Activated CD8-positive, alpha-beta T cell treated with anti-CD3 and anti-CD28 coated beads for 36 hours (primary cell): ENCODE data around the gene CNTLN. TPM values are rescaled to one million over a fixed set of nuclear protein-coding genes. Genes with fewer than 3 reads are reported as not detected.

ENCODE experiments used
- ATAC-seq: fragments of 200-7000 bp; cut with Tn5 transposase; one replicate; pipeline ENCODE4 v1.10.0; 2021; ENCODE audit warnings: mild to moderate bottlenecking, moderate library complexity
- CTCF ChIA-PET: fragments of 350-600 bp; sonication (Branson Sonifier 250); formaldehyde crosslinking; loops from one replicate; lab custom pipeline; 2021; ENCODE audit warnings: antibody characterized with exemption; lab: Charles Lee
- POLR2A ChIA-PET: fragments of 350-600 bp; sonication (Branson Sonifier 250); formaldehyde crosslinking; loops from one replicate; lab custom pipeline; 2021; ENCODE audit warnings: antibody characterized with exemption; lab: Charles Lee
- DNase-seq: peaks from one replicate; pipeline ENCODE4 v3.0.0-alpha.2; 2020
- H3K27ac Mint-ChIP-seq: one replicate; pipeline ENCODE4 v1.8.0; 2021; ENCODE audit warnings: mild to moderate bottlenecking, mixed read lengths
- H3K27me3 Mint-ChIP-seq: one replicate; pipeline ENCODE4 v1.8.0; 2021; ENCODE audit warnings: mixed read lengths
- H3K36me3 Mint-ChIP-seq: one replicate; pipeline ENCODE4 v1.8.0; 2021; ENCODE audit warnings: low read depth, mixed read lengths
- H3K4me1 Mint-ChIP-seq: one replicate; pipeline ENCODE4 v1.8.0; 2021; ENCODE audit warnings: low read depth, mixed read lengths
- H3K4me3 Mint-ChIP-seq: one replicate; pipeline ENCODE4 v1.8.0; 2021; ENCODE audit warnings: mild to moderate bottlenecking, moderate library complexity, mixed read lengths
- H3K9me3 Mint-ChIP-seq: one replicate; pipeline ENCODE4 v1.8.0; 2021; ENCODE audit warnings: mixed read lengths
- CTCF ChIP-seq: fragments of 200-600 bp; IDR thresholded peaks from one replicate; pipeline ENCODE4 v1.8.0; 2022; ENCODE audit warnings: antibody characterized with exemption, mild to moderate bottlenecking
- intact Hi-C: fragments of 100-400 bp; cut with micrococcal nuclease; formaldehyde crosslinking; loops from one replicate; pipeline ENCODE4 v1.10.0; 2022
- total RNA-seq, 2 experiments: library from RNA; stranded (reverse); gene quantifications; one replicate each; pipeline ENCODE4 v1.2.3, GENCODE V29; 2021

CNTLN gene
- total RNA-seq, 2 experiments from 2014 or later, result 0.40 to 0.43 TPM

DNA sequence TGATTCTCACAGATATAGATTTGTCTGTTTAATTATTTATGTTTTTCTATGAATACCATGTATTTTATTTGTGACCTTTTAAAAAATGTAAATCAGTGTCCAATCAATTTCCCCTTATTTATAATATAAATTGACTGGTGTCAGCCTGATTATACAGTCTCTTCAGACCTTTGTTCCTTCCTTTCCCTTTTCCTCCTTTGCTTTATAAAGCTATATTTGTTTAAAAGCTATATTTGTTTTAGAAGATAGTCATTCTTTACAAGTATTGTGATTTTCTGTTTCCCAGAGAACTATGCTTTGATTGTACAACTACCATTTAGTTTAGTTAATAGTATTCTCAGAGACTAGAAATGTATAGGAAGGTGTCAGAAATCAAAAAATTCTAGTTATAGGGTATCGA is 90.6 kb downstream of the CNTLN start:
- Mint-ChIP-seq H3K27me3 (no peaks in the 10 kb centered on the region), H3K4me3 (no peak overlapping the region), H3K9me3 (no peaks in the 10 kb centered on the region), H3K27ac (no peak overlapping the region), H3K36me3 (no peaks in the 10 kb centered on the region), H3K4me1 (no peaks in the 10 kb centered on the region)
- no peak for ATAC-seq
- POLR2A ChIA-PET, result no interaction called here
- CTCF ChIA-PET, result no interaction called here
- DNase-seq, result no peak
- TF ChIP-seq CTCF, result no peak
- intact Hi-C loops, result no loop called here

- POLR2A ChIA-PET, result no interaction called here
- TF ChIP-seq CTCF, result no peak
- DNase-seq, result no peak
- CTCF ChIA-PET, result no interaction called here
- no peaks in the 10 kb centered on the region for H3K4me1 Mint-ChIP-seq
- no peak overlapping the region for H3K4me3 Mint-ChIP-seq
- intact Hi-C loops, result no loop called here
- H3K27ac Mint-ChIP-seq, result no peak overlapping the region
- H3K36me3 Mint-ChIP-seq, result no peaks in the 10 kb centered on the region
- peaks cover 2% of the 10 kb centered on the region for H3K9me3 Mint-ChIP-seq
- H3K27me3 Mint-ChIP-seq, result no peaks in the 10 kb centered on the region
- ATAC-seq, result no peak
Observed at GRCh38 chr9:17229945-17230560, 95.2 kb downstream of the CNTLN start.

DNA sequence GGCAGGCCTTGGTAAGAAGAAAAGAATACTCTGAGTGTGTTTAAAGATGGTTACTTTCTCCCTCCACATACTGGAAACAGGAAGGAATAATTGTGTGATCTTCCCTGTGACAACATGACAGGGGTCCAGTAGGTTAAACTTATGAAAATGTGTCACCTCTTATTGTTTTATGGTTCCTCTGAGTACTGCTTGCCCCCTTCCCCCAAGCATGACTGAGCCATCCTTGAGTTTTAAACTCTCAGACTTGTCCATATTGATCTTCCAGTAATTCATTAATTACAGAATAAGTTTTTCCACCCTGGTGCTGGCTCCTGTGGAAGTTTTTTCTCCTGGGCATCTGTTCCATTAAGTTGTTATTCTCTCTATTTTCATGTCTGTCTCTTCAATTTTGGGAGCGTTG is 95.8 kb downstream of the CNTLN start:
- H3K4me1 Mint-ChIP-seq, result no peaks in the 10 kb centered on the region
- ChIA-PET CTCF (no interaction called here), POLR2A (no interaction called here)
- ATAC-seq, result no peak
- intact Hi-C loops, result no loop called here
- no peaks in the 10 kb centered on the region for H3K36me3 Mint-ChIP-seq
- no peak overlapping the region for H3K27ac Mint-ChIP-seq
- no peak for DNase-seq
- no peaks in the 10 kb centered on the region for H3K27me3 Mint-ChIP-seq
- H3K4me3 Mint-ChIP-seq, result no peak overlapping the region
- no peak for TF ChIP-seq CTCF
- peaks cover 2% of the 10 kb centered on the region for H3K9me3 Mint-ChIP-seq

DNA sequence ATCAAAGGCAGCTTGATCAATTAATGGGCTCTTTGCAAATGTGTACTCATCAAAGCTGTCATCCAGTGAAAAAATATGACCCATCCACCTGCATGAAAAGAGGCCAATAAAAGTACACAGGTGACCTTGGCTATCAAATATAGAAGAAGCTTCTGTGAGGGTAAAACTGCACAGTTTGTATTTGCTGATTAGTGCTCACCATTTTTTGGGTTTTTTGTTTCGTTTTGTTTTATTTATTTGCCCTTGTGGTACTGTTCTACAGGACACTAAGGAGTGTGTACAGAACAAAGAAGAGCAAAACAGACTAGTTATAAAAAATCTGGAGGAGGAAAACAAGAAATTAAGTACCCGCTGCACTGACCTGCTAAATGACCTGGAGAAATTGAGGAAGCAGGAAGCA is 101.3 kb downstream of the CNTLN start:
- CTCF ChIA-PET, result no interaction called here
- intact Hi-C loops, result no loop called here
- no peaks in the 10 kb centered on the region for H3K4me1 Mint-ChIP-seq
- ATAC-seq, result no peak
- H3K36me3 Mint-ChIP-seq, result no peaks in the 10 kb centered on the region
- POLR2A ChIA-PET, result no interaction called here
- no peak overlapping the region for H3K27ac Mint-ChIP-seq
- no peak for DNase-seq
- TF ChIP-seq CTCF, result no peak
- no peaks in the 10 kb centered on the region for H3K27me3 Mint-ChIP-seq
- H3K9me3 Mint-ChIP-seq, result peaks cover 8% of the 10 kb centered on the region
- no peak overlapping the region for H3K4me3 Mint-ChIP-seq

DNA sequence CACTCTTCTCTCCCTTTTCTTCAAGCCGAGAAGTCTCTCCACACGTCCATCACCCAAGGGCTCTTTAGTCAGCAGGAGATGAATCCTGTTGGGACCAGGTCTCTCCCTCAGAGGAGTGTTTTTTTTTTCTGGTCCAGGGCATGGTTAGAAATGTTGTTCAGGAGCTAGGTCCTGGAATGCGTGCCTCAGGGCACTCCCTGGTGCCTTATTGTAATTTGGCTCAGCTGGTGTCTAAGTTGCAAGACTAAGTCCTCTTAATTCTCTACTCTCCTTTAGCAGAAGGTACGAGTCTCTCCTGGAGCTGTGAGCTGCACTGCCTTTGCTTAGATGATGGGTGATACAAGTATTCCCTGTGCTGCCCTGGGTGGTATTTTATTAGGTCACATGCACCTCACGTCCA is 111.9 kb downstream of the CNTLN start:
- no peak for TF ChIP-seq CTCF
- Mint-ChIP-seq H3K36me3 (no peaks in the 10 kb centered on the region), H3K4me3 (no peak overlapping the region), H3K9me3 (peaks cover 18% of the 10 kb centered on the region), H3K4me1 (no peaks in the 10 kb centered on the region), H3K27ac (no peak overlapping the region), H3K27me3 (no peaks in the 10 kb centered on the region)
- no peak for DNase-seq
- CTCF ChIA-PET, result no interaction called here
- POLR2A ChIA-PET, result no interaction called here
- ATAC-seq, result no peak
- intact Hi-C loops, result no loop called here
